ENCODE results near the gene CCT7. TPM values are rescaled to one million over a fixed set of nuclear protein-coding genes. Genes with fewer than 3 reads are reported as not detected.

The CCT7 gene
- total and polyA plus RNA-seq, 2 donors (not counting 3 experiments of a cell fraction or from before 2014, with no cell fraction given) = 343 to 362 TPM

DNA sequence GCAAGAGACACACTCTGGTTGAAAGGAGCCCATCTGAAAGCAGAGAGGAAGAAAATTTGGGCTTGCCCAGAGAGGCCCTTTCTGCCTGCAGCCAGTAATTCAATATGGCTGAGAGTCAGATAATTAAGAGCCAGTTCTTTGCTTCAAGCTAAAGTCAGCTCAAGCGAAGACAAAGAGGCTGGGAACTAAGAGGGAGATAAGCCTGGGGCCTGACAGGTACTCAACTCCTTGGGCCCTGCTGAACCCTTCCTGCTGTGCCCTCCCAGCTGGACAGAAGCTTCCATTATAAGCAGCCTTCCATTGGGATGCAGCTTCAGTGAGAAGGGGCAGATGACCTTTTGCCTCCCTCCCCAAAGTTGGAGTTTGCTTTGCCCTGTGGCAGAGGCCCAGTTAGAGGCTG is 38.2 kb downstream of the CCT7 start:
- Histone ChIP-seq H3K9me3 (replicated peaks; ENCODE audit: control insufficient read depth, insufficient read depth, low read length) (no peaks in the 10 kb centered on the region), H4K20me1 (replicated peaks; ENCODE audit: control insufficient read depth, extremely low read depth, insufficient read depth, low read length) (no peaks in the 10 kb centered on the region), H2AFZ (ENCODE audit: low read depth, low read length) (no peak overlapping the region), H3K36me3 (ENCODE audit: control insufficient read depth in 2 of 2, extremely low read depth in 1 of 2, insufficient read depth in 2 of 2, low read length in 2 of 2) (no peaks in the 10 kb centered on the region), H3K4me2 (ENCODE audit: insufficient read depth, low read length) (no peak overlapping the region), H3K27ac (ENCODE audit: insufficient read depth, low read depth, low read length) (no peak overlapping the region), H3K27me3 (ENCODE audit: control insufficient read depth in 2 of 2, insufficient read depth in 2 of 2, low read length in 2 of 2) (peaks cover 39 to 47% of the 10 kb centered on the region in 2 experiments), H3K4me1 (ENCODE audit: control insufficient read depth, extremely low read depth, insufficient read depth, low read length) (no peaks in the 10 kb centered on the region), H3K4me3 (replicated peaks in 1 of 3; ENCODE audit: insufficient read depth in 1 of 3, low read depth in 1 of 3, low read length in 3 of 3) (no peak overlapping the region), H3K9ac (replicated peaks; ENCODE audit: extremely low read depth, insufficient read depth, low read length) (no peak overlapping the region), H3K9me1 (replicated peaks; ENCODE audit: control insufficient read depth, extremely low read depth, insufficient read depth, low read length) (no peaks in the 10 kb centered on the region), H3K79me2 (ENCODE audit: control insufficient read depth, insufficient read depth, low read length) (no peaks in the 10 kb centered on the region)
- TF ChIP-seq FOS (IDR thresholded peaks at IDR 0.05; ENCODE audit: borderline replicate concordance, insufficient read depth, low read length) (no peak), JUN (IDR thresholded peaks at IDR 0.05; ENCODE audit: borderline replicate concordance, insufficient read depth, insufficient read length, low read depth) (no peak), MAX (IDR thresholded peaks at IDR 0.05; ENCODE audit: insufficient read depth, insufficient read length) (no peak), EZH2 (IDR thresholded peaks at IDR 0.05; ENCODE audit: borderline replicate concordance, low read depth, low read length, severe bottlenecking) (no peak), POLR2AphosphoS5 (IDR thresholded peaks at IDR 0.05; ENCODE audit: insufficient read depth, low read depth, low read length) (no peak), POLR2A (IDR thresholded peaks at IDR 0.05; ENCODE audit: low read depth, low read length) (no peak), MYC (IDR thresholded peaks at IDR 0.05; ENCODE audit: low read depth, low read length) (no peak), GATA2 (IDR thresholded peaks at IDR 0.05; ENCODE audit: insufficient read depth, insufficient read length, low read depth, low read length) (no peak)
- TF ChIP-seq, protein P1, sequence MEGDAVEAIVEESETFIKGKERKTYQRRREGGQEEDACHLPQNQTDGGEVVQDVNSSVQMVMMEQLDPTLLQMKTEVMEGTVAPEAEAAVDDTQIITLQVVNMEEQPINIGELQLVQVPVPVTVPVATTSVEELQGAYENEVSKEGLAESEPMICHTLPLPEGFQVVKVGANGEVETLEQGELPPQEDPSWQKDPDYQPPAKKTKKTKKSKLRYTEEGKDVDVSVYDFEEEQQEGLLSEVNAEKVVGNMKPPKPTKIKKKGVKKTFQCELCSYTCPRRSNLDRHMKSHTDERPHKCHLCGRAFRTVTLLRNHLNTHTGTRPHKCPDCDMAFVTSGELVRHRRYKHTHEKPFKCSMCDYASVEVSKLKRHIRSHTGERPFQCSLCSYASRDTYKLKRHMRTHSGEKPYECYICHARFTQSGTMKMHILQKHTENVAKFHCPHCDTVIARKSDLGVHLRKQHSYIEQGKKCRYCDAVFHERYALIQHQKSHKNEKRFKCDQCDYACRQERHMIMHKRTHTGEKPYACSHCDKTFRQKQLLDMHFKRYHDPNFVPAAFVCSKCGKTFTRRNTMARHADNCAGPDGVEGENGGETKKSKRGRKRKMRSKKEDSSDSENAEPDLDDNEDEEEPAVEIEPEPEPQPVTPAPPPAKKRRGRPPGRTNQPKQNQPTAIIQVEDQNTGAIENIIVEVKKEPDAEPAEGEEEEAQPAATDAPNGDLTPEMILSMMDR (IDR thresholded peaks at IDR 0.05; ENCODE audit: extremely low read depth in 1 of 2, insufficient read depth in 1 of 2, low read depth in 1 of 2, low read length in 2 of 2) = no peak
- no peak for FAIRE-seq
- dilution Hi-C loops (cut with MboI; ENCODE audit: extremely low pct_ligation_motif_present, low sequenced_read_pairs) = no loop called here
- intact Hi-C loops (cut with micrococcal nuclease) = no loop called here
- BruUV-seq (replicated peaks) = no TSS peak
- no peak for DNase-seq (ENCODE audit: low read depth, low spot score)
- CTCF ChIA-PET = interaction anchor here (1.2 kb wide), 1 partner anchor 8 kb away, joined by 3 read pairs; no protein-coding TSS in a partner anchor
- POLR2A ChIA-PET = no interaction called here

Measured in endothelial cell of umbilical vein (primary cell).